HG03139 (cell line): ENCODE data around the gene SUCO.

Experiments used
- ATAC-seq: cut with Tn5 transposase; IDR thresholded peaks from one replicate; pipeline ENCODE4 v1.9.1; 2021; ENCODE audit not compliant: unreplicated experiment

SUCO gene

GRCh38 chr1:172514108-172514507, 18.8 kb upstream of the SUCO start:
- no peak for ATAC-seq

- no peak for ATAC-seq
These were observed 17.5 kb upstream of the SUCO start for GRCh38 chr1:172515436-172515835.

GRCh38 chr1:172515927-172516326, 17.0 kb upstream of the SUCO start:
- no peak for ATAC-seq

GRCh38 chr1:172517081-172517480, 15.9 kb upstream of the SUCO start:
- no peak for ATAC-seq

GRCh38 chr1:172517545-172517944, 15.4 kb upstream of the SUCO start:
- ATAC-seq: no peak

GRCh38 chr1:172529304-172529703, 3.6 kb upstream of the SUCO start:
- ATAC-seq: no peak

- no peak for ATAC-seq
These were observed 3.0 kb upstream of the SUCO start for GRCh38 chr1:172530000-172530399.

GRCh38 chr1:172531412-172532182, 1.4 kb upstream of the SUCO start:
- ATAC-seq: no peak

GRCh38 chr1:172532183-172532699, 709 bp upstream of the SUCO start:
- ATAC-seq: peak; percentile 62

GRCh38 chr1:172533513-172534151, 682 bp downstream of the SUCO start:
- ATAC-seq: peak; percentile 22

GRCh38 chr1:172536256-172536655, 3.3 kb downstream of the SUCO start:
- ATAC-seq: no peak

GRCh38 chr1:172537366-172537765, 4.4 kb downstream of the SUCO start:
- no peak for ATAC-seq

- no peak for ATAC-seq
These were observed 5.0 kb downstream of the SUCO start for GRCh38 chr1:172537827-172538391.

GRCh38 chr1:172540635-172541034, 7.7 kb downstream of the SUCO start:
- no peak for ATAC-seq

- no peak for ATAC-seq
These were observed 11.6 kb downstream of the SUCO start for GRCh38 chr1:172544481-172545104.

GRCh38 chr1:172545396-172546004, 12.6 kb downstream of the SUCO start:
- ATAC-seq: peak; percentile 57

GRCh38 chr1:172547071-172547470, 14.1 kb downstream of the SUCO start:
- no peak for ATAC-seq

- ATAC-seq: no peak
These were observed 16.8 kb downstream of the SUCO start for GRCh38 chr1:172549621-172550280.

- ATAC-seq: no peak
These were observed 18.3 kb downstream of the SUCO start for GRCh38 chr1:172551279-172551678.

GRCh38 chr1:172554915-172555314, 22.0 kb downstream of the SUCO start:
- ATAC-seq: no peak

GRCh38 chr1:172556461-172556860, 23.5 kb downstream of the SUCO start:
- ATAC-seq: no peak
